ENCODE measurements around the gene UBE2D2.
A peak's percentile ranks its signal among the peaks of the same experiment; 100 is the strongest.

Gene UBE2D2

DNA sequence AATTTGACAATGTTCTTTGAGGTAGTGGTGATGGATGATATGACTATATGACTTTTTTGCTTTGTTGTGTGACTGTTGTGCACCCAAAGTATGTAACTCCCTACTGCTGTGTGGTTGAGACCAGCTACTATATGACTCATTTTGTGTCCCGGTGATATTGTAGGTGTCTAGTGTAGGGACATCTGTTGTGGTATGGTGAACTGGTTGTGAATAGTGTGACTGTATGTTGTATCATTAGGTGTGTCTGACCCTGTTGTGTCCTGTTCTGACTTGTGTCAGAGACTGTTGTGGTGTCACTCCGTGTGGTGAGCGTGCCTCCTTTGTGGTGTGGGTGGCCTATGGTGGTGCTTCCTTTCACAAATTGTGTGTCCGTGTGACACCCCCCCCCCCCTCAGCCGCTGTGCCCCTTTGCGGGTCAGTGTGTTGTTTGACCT is 75.9 kb downstream of the UBE2D2 start:
- no peak for DNase-seq

DNA sequence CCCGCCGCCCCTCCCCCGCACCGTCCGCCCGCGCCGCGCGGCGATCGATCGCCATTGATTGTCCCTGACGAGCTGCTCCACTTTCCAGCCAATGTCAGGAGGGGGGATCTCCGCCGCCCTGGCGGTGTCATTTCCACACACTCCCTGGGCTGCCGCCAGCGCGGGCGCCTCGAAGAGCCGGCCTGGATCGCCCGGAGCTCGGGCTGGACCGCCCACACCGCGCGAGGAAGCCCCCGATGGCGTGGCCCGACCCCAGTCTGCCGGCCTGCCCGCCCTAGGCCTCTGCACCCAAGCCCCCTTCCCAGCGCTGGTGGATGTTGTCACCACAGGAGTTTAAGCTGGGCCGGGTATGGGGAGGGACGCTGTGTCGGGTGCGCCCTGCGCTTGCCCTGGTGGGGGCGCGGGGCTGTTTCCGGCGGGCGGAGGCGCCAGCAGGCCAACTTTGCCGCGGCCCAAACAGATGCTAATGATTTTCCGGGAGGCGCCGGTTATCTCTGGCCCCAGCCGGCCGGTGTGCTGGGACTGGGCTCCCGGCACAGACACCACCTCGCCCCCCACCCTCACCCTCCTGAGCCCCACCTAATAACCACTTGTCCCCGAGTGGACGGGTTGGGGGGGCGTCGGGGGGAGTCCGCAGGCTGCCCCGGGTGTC is 76.4 kb downstream of the UBE2D2 start:
- peak; percentile 93 for DNase-seq

DNA sequence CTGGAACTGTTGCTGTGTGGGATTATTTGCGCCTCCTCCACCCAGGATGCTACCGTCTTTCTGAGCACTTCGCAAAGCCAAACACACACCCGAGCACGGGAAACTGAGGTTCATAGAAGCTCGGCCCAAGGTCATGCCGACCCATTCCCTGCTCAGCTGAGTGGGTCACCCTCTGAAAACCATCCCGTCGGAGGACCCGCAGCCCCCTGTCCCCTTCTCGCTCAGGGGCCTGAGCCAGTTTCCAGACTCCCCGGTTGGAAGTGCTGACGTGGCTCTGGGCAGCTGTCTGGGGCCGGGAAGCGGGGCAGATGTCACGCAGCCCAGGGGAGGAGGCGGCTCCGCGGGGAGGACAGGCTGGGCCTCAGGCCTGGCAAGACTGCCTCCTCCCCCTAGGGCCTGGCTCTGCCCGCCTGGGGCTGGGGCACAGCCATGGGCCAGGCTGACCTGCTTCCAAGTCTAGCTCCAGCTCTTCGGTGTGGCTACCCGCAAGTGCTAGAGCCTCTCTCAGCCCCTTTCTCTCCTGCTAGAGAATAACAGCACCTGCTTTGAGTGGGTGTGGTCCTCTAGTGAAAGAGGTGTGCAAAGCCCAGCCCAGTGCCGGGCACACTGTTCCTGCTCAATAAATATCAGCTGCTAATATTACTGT is 77.1 kb downstream of the UBE2D2 start:
- peak; percentile 88 for DNase-seq

DNA sequence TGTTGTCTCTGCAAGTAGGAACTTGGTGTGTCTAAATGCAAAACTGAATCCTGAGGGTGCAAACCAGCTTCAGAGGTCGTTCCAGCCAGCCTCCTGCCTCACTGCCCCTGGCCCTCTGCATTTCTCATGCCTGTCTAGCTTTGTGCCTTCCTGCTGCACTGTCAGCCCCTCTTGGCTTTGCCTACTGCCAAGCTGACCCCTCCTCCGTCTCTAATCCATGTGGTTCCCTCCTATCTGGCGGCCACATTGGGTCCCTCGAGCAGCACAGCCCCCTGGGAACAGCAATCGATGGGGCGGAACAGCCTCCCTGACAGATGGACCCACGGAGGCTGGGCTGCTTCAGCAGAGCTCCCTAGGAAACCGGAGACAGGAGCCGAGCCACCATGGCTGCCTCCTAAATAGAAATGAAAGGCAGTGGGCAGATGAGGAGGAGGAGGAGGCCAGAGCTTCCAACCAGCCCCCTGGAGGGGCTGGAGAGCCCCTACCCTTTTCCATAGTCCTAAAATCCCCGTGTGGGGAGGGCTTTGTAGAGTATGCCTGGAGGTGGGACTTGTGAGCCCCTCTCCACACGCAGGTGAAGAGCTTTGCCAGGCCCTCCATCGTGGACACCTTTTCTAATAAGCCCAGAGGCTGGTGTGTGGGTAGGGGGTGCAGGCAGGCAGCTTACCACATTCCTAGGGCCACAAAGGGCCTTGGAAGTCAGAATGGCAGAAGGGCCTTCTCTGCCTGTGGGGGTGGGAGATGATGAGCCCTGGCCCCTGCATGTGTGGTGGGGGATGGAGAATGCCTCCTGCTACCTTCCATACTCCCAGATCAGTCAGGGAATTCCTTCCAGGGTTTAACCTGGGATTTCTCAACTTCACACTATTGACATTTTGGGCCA is 77.8 kb downstream of the UBE2D2 start:
- no peak for DNase-seq

DNA sequence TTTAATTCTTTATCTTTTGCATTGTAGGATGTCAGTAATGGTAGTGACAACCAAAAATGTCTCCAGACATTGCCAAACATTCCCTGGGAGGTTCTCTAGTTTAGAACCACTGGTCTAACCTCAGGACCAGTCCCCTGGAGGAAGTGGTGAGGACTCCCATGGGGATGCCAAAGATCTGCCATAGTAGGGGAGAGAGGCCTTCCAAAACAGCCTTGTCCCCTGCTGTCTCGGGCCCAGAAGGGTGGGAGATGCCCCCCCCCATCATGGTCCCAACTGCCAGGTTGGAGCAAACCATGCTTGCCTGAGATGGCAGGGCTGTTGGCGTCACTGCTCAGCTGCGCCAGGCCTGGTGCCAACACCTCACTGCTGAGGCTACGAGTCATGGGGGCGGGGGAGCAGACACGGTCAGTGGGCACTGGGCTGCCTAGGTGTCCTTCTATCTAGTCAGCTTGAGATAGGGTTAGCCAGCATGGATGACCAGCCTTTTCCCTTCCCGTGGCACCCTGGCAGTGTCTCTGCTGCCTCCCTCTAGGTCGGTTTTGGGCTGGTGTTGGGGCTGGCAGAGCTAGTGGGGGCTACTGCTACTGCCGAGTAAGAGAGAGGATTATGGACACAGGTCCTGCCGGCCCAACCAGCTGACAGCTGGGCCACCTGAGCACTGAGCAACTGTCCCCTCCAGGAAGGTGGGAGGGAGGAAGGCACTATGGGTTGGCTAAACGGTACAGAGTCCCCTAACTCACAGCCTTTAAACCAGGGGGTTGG is 78.7 kb downstream of the UBE2D2 start:
- DNase-seq, result no peak

DNA sequence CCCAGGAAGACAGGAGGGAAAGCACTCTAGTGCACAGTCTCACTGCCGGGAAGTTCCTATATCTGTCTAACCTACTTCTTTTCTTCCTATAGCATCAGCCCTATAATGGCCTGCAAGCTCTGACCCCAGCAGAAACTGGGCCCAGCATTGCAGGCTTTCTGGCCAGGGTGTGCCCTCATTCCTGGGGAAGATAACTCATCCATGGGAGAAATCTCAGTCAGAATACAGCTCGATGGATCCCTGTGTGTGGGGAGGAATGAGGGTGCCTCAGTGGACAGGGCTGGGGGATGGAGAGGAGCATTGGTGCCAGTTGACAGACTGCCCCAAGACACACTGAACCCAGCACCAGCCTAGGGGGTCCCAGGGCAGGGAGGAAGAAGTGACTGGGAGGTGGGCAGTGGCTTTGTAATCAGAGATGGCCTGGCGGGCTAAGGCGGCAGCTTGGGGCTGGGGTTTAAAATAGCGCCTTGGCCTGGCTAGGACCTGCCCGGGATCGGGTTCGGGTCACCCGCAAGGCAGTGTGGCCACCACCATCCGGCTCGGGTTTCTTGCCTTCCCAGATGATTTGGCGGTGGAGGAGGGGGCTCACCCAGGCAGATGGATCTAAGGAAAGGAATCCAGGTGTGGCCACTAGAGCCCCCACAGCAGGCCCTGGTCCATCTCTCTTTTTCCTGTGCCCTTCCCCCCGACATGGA is 79.4 kb downstream of the UBE2D2 start:
- DNase-seq, result peak; percentile 51

DNA sequence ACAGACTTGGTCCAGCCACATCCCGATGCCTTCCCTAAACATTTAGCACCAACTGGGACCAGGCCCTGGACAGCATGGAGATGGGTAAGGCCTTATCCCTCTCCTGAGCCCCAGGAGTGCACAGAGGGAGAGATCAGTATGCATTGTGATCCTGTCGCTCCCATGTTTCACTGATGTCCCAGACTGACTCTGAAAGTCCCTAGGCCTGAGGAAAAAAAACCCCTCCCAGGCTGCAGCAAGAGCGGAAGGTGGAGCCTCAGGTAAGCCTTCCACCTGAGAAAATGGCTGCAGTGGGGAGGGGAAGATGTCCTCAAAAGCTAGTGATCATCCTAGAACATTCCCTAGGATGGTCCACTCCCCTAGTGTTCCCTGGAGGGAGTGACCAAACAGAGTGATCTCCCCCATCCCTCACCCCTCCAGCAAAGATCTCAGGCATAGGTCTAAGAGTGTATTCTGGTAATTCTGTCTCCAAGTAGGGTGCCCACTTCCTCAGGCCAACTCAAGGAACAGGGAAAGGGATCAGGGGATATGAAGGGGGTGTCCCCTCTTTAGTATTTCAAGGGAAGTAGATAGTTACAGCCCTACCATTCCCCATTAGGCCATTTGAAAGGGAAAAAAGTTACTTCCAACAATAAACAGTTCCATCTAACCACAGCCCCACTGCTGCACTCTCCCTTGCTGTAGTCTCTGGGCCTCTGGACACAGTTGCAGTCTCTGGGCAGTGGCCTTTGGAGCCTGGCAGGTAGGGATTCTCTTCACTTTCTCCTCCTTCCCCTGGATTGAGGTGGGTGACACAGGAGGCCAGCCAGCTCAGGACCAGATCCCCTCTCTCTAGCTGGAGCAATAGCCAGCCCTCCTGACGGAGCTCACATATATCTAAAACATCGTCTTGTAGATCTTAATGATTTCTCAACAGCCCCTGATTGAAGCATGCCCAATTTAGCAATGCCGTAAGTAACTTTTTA is 80.3 kb downstream of the UBE2D2 start:
- peak; percentile 53 for DNase-seq

DNA sequence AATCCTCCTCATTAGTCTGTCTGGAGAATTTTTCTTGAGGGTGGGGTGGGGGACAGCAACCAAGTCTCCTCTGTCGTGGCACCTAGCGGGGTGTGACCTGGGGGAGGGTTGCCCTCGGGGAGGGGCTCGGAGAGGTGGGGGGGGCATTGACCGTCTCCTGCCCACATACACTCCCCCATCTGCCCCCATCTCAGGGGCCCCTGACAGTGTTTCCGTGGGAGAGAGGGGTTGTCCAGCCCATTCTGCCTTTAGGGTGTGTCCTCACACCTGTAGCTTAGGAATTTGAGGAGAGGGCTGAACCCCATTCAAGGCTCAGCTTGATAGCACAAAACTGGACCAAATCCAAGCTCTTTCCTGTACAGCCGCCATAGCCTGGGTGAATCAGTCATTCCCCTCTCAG is 81.1 kb downstream of the UBE2D2 start:
- no peak for DNase-seq

DNA sequence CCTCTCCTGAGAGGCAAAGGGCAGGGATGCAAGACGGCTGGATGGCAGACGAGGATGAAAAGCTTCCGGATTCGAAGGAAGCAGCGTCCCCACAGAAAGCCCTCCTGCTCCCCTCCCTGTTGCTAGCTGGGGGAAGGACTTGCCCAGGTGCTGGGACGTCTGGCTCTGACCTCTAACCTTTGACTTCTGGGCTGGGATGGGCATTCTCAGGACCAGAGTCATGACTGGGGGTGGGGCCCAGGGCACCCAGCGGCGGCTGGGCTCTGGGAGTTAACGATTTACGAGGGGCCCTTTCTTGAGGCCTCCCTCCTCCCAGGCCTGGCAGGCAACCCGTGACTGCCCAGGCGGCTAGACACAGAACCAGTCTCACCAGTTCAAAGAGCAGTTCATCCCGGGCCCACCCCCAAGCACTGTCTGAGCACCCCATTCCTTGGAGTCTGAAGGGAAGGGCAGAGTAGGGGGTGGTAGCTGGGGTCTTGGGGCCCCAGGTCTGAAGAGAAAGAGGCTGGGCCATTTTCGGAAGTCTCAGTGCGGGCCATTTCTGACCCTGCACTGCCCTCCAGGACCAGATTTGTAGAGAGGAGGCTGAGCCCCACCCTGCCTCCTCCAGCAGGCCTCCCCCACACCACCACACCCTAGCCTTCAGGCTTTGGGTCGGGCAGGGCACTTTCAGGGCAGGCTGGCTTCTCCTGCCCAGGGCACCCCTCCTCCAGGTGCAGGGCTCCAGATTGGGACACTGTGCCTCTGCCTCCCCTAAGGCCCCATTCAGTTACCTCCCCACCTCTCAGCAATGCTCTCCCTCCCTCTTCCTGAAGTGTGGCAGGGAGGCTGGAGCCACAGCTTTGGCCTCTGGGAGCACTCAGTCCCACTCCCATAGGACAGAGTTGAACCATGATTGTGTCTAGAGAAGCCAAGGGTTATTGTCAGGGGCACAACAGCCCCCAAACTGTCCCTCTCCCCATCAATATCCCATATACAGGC is 82.0 kb downstream of the UBE2D2 start:
- peak; percentile 88 for DNase-seq

DNA sequence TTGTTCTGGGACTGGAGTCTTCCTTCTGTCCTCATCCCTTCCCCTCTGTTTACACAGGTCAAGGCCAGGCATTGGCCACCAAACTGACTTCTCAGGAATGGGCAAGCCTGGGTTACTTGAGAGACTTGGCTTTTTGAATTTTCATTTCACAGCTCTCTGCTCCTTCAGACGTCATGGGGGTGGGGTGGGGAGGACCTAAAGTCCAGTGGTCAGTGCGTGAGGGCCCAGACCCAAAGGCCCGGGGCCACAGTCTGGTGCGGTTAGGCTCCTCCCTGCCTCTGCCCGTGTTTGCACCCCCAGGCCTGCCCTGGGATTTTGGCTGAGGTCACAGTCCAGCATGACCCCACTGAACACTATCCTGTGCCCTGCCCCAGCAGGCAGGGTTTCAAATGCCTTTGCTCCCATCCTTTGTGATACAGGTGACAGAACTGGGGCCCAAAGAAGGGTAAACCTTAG is 82.9 kb downstream of the UBE2D2 start:
- peak; percentile 27 for DNase-seq

DNA sequence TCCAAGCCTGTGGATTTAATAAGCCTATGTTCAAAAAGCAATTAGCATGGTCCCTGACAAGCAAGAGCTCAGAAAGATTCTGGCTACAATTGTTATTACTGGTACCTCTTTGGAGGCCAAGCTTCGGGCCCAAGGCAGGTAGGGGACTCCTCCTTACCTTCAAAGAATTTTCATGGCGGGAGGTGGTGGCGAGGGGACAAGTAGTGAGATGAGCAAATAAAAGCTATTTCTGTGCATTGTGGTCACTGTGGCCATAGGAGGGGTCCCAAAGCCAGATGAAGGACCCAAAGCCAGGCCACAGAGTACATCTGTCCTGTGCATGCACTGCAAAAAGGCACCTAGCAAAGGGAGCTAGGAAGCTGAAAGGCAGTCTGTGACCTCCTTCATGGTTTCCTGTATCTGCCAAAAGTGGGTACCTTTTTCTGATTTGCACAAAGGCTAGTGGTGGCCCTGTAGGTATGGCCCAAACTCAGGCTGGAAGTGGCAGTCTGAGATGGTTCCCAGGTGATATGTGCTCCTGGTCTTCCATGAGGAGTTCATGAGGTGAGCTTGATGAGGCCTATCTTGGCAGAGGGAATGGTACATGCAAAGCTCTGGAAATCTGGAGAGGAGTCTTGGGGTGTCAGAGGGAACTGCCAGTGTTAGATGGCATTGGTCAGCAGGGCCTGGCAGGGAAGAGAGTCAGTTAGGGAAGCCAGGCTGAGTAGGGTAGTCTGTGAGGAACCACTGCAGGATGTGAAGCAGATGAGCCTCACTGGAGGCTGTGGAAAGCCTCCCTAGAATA is 83.7 kb downstream of the UBE2D2 start:
- DNase-seq, result peak; percentile 37

DNA sequence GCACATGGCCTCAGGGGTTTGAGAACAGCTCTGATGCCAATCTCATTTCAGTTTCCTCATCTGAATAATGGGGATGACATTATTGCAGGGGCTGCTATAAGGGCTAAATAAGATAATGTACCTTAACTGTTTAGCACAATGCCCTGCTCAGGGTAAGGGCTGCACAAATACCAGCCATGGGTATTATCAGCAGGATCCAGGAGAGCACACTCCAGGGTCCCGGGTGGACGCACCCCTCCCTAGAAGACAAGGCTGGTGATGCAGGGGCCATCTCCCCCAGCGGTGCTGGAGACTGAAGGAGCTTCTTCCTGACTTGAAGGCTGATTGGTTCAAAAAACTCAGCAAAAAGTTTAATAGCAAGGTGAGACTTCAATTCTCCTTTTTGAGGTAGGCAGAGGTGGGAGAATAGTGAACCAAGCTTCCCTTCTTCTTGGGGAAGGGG is 84.3 kb downstream of the UBE2D2 start:
- peak; percentile 33 for DNase-seq

DNA sequence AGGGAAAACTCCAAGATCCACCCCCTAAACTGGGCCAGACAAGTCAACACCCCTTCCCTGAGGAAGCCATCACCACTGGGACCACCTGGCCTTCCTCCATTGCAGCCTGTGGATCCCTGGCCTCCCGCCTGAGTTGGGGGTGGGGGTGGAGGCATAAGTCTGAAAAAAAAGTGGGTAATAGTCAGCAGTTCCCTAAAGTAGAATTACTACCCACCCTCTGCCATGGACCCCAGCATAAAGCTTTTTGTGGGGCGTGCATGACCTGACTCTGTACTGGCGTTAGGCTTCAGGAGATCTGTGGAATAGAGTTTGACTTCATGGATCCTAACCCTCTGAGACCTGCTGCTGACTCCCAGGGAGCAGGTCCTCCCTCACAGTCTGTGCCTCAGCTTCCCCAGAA is 85.0 kb downstream of the UBE2D2 start:
- peak; percentile 47 for DNase-seq

DNA sequence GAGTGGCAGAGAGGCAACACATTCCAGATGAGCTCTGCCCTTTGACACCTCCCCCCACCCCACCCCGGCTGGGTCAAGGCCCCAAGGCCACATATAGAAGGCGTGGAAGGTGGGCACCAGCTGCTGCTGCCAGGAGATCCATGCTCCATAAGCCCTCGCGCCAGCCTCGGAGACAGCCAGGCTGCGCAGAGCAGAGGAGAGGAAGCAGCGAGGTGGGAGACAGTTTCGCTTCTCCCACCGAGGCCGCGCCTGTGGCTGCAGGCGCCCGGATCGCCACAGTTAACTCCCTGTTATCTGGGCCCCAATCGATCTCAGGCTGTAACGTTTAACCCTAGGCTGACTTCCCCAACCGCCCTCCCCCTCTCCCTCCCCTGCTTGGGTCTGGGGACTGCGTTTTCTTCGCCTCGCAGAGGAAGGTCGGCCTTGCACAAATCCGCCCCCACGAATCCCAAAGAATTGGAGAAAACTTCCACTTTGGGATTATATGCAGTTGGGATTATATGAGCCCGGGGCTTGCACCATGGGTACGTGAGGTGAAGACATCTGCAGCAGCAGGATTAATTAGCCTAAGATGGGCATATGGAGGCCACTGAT is 85.9 kb downstream of the UBE2D2 start:
- DNase-seq, result peak; percentile 80

DNA sequence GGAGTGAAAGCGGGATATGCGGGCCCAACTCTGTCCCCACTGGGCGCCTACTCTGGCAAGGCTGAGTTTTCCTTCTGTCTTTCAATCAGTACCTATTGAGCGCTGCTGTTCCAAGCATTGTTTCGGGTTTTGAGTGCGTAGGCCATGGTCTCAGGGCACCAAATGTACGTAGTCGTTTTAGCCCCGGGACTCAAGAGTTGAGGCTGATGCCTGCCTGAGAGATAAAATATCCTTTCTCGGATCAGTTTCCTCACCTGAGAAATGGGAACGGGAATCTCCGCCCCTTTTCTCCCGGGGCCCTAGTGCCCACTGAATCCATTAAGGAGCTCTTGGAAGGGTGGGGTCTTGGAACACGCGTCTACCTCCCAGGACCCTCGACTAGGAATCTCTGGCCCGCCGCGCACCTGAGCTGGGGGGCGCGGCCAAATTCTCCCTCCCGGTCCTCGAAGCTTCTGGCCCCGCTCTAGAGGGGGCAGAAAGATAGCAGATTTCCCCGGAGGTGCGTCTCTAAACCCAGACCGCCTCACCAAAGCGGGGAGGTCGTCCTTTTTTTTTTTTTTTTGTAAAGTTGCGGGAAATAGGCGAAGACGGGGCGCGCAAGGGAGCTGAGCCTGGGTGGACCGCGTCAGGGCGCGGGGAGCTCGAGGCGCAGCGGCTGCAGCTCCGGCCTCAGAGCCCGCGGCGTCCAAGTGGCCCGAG is 86.5 kb downstream of the UBE2D2 start:
- peak; percentile 60 for DNase-seq

DNA sequence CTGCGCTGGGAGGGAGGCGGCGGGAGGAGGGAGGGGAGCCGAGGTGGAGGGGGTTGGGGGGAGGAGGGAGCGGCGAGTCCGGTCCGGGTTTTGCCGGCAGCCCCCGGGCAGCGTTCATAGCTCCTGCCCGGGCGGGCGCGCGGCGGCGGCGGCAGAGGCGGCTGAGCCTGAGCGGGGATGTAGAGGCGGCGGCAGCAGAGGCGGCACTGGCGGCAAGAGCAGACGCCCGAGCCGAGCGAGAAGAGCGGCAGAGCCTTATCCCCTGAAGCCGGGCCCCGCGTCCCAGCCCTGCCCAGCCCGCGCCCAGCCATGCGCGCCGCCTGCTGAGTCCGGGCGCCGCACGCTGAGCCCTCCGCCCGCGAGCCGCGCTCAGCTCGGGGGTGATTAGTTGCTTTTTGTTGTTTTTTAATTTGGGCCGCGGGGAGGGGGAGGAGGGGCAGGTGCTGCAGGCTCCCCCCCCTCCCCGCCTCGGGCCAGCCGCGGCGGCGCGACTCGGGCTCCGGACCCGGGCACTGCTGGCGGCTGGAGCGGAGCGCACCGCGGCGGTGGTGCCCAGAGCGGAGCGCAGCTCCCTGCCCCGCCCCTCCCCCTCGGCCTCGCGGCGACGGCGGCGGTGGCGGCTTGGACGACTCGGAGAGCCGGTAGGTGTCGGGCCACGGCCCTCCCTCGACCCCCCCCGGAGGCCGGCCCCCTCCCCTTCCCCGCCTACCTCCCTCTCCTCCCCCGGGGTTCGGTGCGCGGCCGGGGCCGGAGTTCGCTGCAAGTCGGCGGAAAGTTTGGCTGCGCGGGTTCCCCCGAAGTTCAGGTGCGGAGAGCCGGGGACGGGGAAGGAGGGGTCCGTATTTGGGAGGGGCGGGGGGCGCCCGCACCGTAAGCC is 87.3 kb downstream of the UBE2D2 start, which contains the start of gene CXXC5:
Gene CXXC5 (plus strand): TSS at position 145 of the 877 bp plus-strand sequence. CDS start 32,175 bp downstream, outside the sequence.
- peak; percentile 94 for DNase-seq
